22Rv1 (cell line): ENCODE measurements around the gene SLC2A4RG.
"Not testable (repeated sequence)": the region's sequence is repeated elsewhere in the genome, so short reads cannot be mapped to it uniquely, and the experiment has no call there.

ENCODE experiments used
- CTCF ChIP-seq: fragments of 450-650 bp; IDR thresholded peaks from 2 replicates; pipeline ENCODE4 v1.5.1; 2017; ENCODE audit warnings: mild to moderate bottlenecking
- ZFX ChIP-seq: fragments of 450-650 bp; IDR thresholded peaks from 2 replicates; pipeline ENCODE4 v1.6.1; 2017; ENCODE audit warnings: antibody characterized with exemption, borderline replicate concordance

- TF ChIP-seq CTCF, ZFX: not testable (repeated sequence)
Observed at GRCh38 chr20:63730189-63730733, 9.3 kb upstream of the SLC2A4RG start.
